Neural progenitor cell (in vitro differentiated cells): ENCODE data around the gene LMAN1L. TPM values are rescaled to one million over a fixed set of nuclear protein-coding genes. Genes with fewer than 3 reads are reported as not detected.

Source experiments
- DNase-seq: peaks from one replicate; pipeline ENCODE4 v3.0.0-alpha.2; 2016; ENCODE audit warnings: low spot score
- H2AFZ ChIP-seq: fragments of 200-600 bp; sonication (generic); replicated peaks from 2 replicates; pipeline ENCODE4 v1.6.1; 2016; ENCODE audit warnings: antibody characterized with exemption
- H3F3A ChIP-seq: fragments of 200-600 bp; sonication (generic); 2 replicates; pipeline ENCODE4 v1.6.1; 2016; ENCODE audit warnings: antibody characterized with exemption, low read depth
- H3K27ac ChIP-seq: fragments of 200-600 bp; sonication (generic); 2 replicates; pipeline ENCODE4 v1.5.1; 2016; ENCODE audit warnings: mild to moderate bottlenecking
- H3K27me3 ChIP-seq: fragments of 200-600 bp; sonication (generic); 2 replicates; pipeline ENCODE4 v1.6.1; 2016; ENCODE audit warnings: mild to moderate bottlenecking, moderate library complexity
- H3K36me3 ChIP-seq: fragments of 200-600 bp; sonication (generic); 2 replicates; pipeline ENCODE4 v1.5.1; 2016
- H3K4me1 ChIP-seq: fragments of 200-600 bp; sonication (generic); 2 replicates; pipeline ENCODE4 v1.6.1; 2016; ENCODE audit warnings: mixed run types
- H3K4me2 ChIP-seq: fragments of 200-600 bp; sonication (generic); 2 replicates; pipeline ENCODE4 v1.6.1; 2016
- H3K4me3 ChIP-seq: fragments of 200-600 bp; sonication (generic); 2 replicates; pipeline ENCODE4 v1.5.1; 2016
- H3K79me2 ChIP-seq: fragments of 200-600 bp; sonication (generic); 2 replicates; pipeline ENCODE4 v1.6.1; 2016; ENCODE audit warnings: low read depth
- H3K9ac ChIP-seq: fragments of 200-600 bp; sonication (generic); 2 replicates; pipeline ENCODE4 v1.6.1; 2016
- H3K9me3 ChIP-seq: fragments of 200-600 bp; sonication (generic); 2 replicates; pipeline ENCODE4 v1.5.1; 2016; ENCODE audit warnings: low read depth
- H4K20me1 ChIP-seq: fragments of 200-600 bp; sonication (generic); 2 replicates; pipeline ENCODE4 v1.6.1; 2016; ENCODE audit warnings: low read depth
- H3K27ac Mint-ChIP-seq: 3 replicates; pipeline ENCODE4 v1.8.0; 2021; ENCODE audit warnings: mixed read lengths
- H3K27me3 Mint-ChIP-seq: 2 replicates; pipeline ENCODE4 v1.8.0; 2022; ENCODE audit warnings: low read depth, mild to moderate bottlenecking, inconsistent platforms, moderate library complexity, mixed read lengths; ENCODE audit not compliant: insufficient read depth
- H3K36me3 Mint-ChIP-seq: 3 replicates; pipeline ENCODE4 v1.8.0; 2021; ENCODE audit warnings: mixed read lengths
- H3K4me1 Mint-ChIP-seq: 3 replicates; pipeline ENCODE4 v1.8.0; 2021; ENCODE audit warnings: mixed read lengths
- H3K4me3 Mint-ChIP-seq: 3 replicates; pipeline ENCODE4 v1.8.0; 2021; ENCODE audit warnings: mild to moderate bottlenecking, moderate library complexity, mixed read lengths
- H3K9me3 Mint-ChIP-seq: 3 replicates; pipeline ENCODE4 v1.8.0; 2020; ENCODE audit warnings: mixed read lengths
- CTCF ChIP-seq: fragments of 200-600 bp; sonication (generic); IDR thresholded peaks from 2 replicates; pipeline ENCODE4 v1.5.1; 2017; ENCODE audit warnings: antibody characterized with exemption, mild to moderate bottlenecking
- EZH2 ChIP-seq: fragments of 200-600 bp; sonication (generic); IDR thresholded peaks from 2 replicates; pipeline ENCODE4 v1.6.1; 2017; ENCODE audit warnings: antibody characterized with exemption, mild to moderate bottlenecking, moderate library complexity
- EZH2phosphoT487 ChIP-seq: fragments of 200-600 bp; sonication (generic); IDR thresholded peaks from 2 replicates; pipeline ENCODE4 v1.6.1; 2017; ENCODE audit warnings: antibody characterized with exemption
- total RNA-seq: library from RNA; depleted of rRNA; stranded (reverse); fragments of >200 nt; gene quantifications from 2 replicates; pipeline ENCODE4 v1.2.3, GENCODE V29; 2015; ENCODE audit warnings: low replicate concordance

Gene LMAN1L
- total RNA-seq, 1 donor from 2014 or later = not detected

- H3K27me3 ChIP-seq = no peaks in the 10 kb centered on the region
- Mint-ChIP-seq H3K27ac (no peak overlapping the region), H3K4me1 (peaks cover 54% of the 10 kb centered on the region), H3K27me3 (peaks cover 1% of the 10 kb centered on the region), H3K9me3 (no peaks in the 10 kb centered on the region), H3K36me3 (peaks cover 2% of the 10 kb centered on the region), H3K4me3 (no peak overlapping the region)
- no peaks in the 10 kb centered on the region for H3K36me3 ChIP-seq
- no peak overlapping the region for H3K27ac ChIP-seq
- H3K4me3 ChIP-seq = no peak overlapping the region
- peaks cover 22% of the 10 kb centered on the region for H3K4me1 ChIP-seq
- H2AFZ ChIP-seq = no peak overlapping the region
- peaks cover 85% of the 10 kb centered on the region for H3K79me2 ChIP-seq
- H3K9ac ChIP-seq = no peak overlapping the region
- TF ChIP-seq EZH2phosphoT487 (no peak), CTCF (no peak), EZH2 (no peak)
- no peaks in the 10 kb centered on the region for H3K9me3 ChIP-seq
- peak; percentile 21 for DNase-seq
- H3F3A ChIP-seq = no peaks in the 10 kb centered on the region
- peaks cover 100% of the 10 kb centered on the region for H4K20me1 ChIP-seq
- H3K4me2 ChIP-seq = peak overlapping the region; percentile 35
Measured at GRCh38 chr15:74788683-74789151, 23.9 kb upstream of the LMAN1L start.

- Mint-ChIP-seq H3K4me3 (no peak overlapping the region), H3K36me3 (peaks cover 2% of the 10 kb centered on the region), H3K4me1 (peaks cover 53% of the 10 kb centered on the region), H3K27ac (no peak overlapping the region), H3K27me3 (no peaks in the 10 kb centered on the region), H3K9me3 (no peaks in the 10 kb centered on the region)
- Histone ChIP-seq H3K9ac (no peak overlapping the region), H3K4me3 (no peak overlapping the region), H3K4me1 (peaks cover 20% of the 10 kb centered on the region), H3K79me2 (peaks cover 82% of the 10 kb centered on the region), H3F3A (no peaks in the 10 kb centered on the region), H3K27me3 (no peaks in the 10 kb centered on the region), H2AFZ (no peak overlapping the region), H3K4me2 (peak overlapping the region; percentile 35), H3K36me3 (no peaks in the 10 kb centered on the region), H4K20me1 (peaks cover 98% of the 10 kb centered on the region), H3K27ac (no peak overlapping the region), H3K9me3 (no peaks in the 10 kb centered on the region)
- TF ChIP-seq EZH2phosphoT487 (no peak), EZH2 (no peak), CTCF (no peak)
- no peak for DNase-seq
Measured at GRCh38 chr15:74789171-74789631, 23.4 kb upstream of the LMAN1L start.

- Mint-ChIP-seq H3K4me1 (peaks cover 49% of the 10 kb centered on the region), H3K9me3 (no peaks in the 10 kb centered on the region), H3K36me3 (peaks cover 2% of the 10 kb centered on the region), H3K27ac (no peak overlapping the region), H3K4me3 (no peak overlapping the region), H3K27me3 (no peaks in the 10 kb centered on the region)
- no peak overlapping the region for H3K4me3 ChIP-seq
- no peak overlapping the region for H3K27ac ChIP-seq
- H3K4me1 ChIP-seq = peaks cover 20% of the 10 kb centered on the region
- no peaks in the 10 kb centered on the region for H3K9me3 ChIP-seq
- TF ChIP-seq EZH2 = no peak
- no peak for TF ChIP-seq CTCF
- no peak for TF ChIP-seq EZH2phosphoT487
- H3K36me3 ChIP-seq = no peaks in the 10 kb centered on the region
- no peak overlapping the region for H2AFZ ChIP-seq
- H3K79me2 ChIP-seq = peaks cover 77% of the 10 kb centered on the region
- DNase-seq = no peak
- H3F3A ChIP-seq = no peaks in the 10 kb centered on the region
- H3K9ac ChIP-seq = no peak overlapping the region
- no peak overlapping the region for H3K4me2 ChIP-seq
- H4K20me1 ChIP-seq = peaks cover 98% of the 10 kb centered on the region
- H3K27me3 ChIP-seq = no peaks in the 10 kb centered on the region
Measured at GRCh38 chr15:74789741-74790079, 22.9 kb upstream of the LMAN1L start.
